HG03045 (cell line): Measurements from ENCODE around the gene RBM15B.

Experiments used
- ATAC-seq: cut with Tn5 transposase; IDR thresholded peaks from one replicate; pipeline ENCODE4 v1.9.1; 2021; ENCODE audit warnings: mild to moderate bottlenecking, moderate library complexity; ENCODE audit not compliant: unreplicated experiment

RBM15B gene

DNA sequence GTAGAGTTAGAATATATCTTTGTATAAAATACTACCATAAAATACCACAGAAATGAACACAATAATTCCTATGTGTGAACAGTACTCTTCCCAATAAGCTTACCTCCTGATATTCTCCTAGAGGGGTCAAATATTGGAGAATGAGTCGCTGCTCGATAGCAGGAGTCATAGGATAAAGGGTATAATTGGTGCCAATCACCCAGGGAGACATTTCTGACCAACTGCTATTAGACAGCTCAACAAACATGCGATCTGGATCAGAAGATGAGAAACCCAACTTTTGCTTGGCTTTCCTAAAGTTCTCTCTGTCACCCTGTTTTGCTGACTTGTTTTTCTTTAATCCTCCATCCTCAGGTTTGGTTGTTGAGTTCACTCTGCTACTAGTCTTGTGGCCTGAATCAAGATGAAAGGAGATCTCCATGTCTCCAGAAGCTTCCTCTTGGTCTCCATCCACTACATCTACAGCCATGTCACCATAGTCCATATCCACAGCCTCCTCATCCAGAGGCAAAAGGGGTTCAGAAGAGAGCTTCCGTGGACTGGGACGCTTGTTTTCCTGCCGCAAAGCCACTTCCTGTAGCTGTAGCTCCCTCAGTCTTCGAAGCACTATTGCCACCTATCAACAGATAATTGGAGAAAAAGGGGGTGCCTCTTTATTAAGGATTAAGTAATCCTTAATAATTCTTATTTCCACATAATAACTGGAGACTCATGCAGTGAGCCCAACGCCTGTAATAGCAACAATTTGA, 50.4 kb downstream of the RBM15B start:
- ATAC-seq: no peak

DNA sequence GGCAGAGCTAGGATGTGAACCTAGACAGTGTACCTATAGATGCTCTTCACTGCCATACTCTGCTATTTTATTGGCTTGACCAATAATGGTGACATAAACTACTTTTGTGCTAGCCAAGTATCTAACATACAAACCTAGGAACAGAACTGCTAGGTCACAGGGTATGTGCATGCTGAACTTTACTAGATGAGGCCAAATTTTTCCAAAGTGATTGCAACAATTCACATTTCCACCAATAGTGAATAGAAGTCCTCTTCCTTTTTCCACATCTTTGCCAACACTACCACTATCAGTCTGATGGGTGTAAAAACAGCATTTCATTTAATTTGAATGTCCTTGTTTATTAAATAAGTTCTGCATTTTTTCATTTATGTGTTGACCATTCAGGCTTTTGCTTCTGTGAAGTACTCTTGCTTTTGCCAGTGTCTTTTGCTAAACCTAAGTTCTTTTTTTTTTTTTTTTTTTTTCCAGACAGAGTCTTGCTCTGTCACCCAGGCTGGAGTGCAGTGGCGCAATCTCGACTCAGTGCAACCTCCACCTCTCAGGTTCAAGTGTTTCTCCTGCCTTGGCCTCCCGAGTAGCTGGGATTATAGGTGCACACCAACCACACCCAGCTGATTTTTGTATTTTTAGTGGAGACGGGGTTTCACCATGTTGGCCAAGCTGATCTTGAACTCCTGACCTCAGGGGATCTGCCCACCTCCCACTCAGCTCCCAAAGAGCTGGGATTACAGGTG, 54.6 kb downstream of the RBM15B start:
- no peak for ATAC-seq
